ENCODE measurements around the gene BRD4.

- no peak for TF ChIP-seq CTCF (IDR thresholded peaks at IDR 0.05; ENCODE audit: extremely low read depth in 1 of 2, insufficient read depth in 1 of 2, low read depth in 1 of 2, low read length in 2 of 2)
- TF ChIP-seq MAX (IDR thresholded peaks at IDR 0.05; ENCODE audit: insufficient read depth, insufficient read length), result no peak
- TF ChIP-seq POLR2A (IDR thresholded peaks at IDR 0.05; ENCODE audit: low read depth, low read length), result no peak
- no peak for TF ChIP-seq MYC (IDR thresholded peaks at IDR 0.05; ENCODE audit: low read depth, low read length)
These were observed 119.6 kb downstream of the BRD4 start for GRCh38 chr19:15212711-15213110.
